OCI-LY3 (cell line): ENCODE measurements around the gene FOXE1.

Experiments used
- CTCF ChIP-seq: fragments of 200-600, 300-600 bp; sonication (generic); IDR thresholded peaks from 2 replicates; pipeline ENCODE4 v1.5.1; 2014; ENCODE audit warnings: antibody characterized with exemption, low read length, low read depth
- EZH2phosphoT487 ChIP-seq: fragments of 200-600 bp; shearing (Covaris generic); IDR thresholded peaks from 2 replicates; pipeline ENCODE4 v1.6.1; 2018; ENCODE audit warnings: antibody characterized with exemption, mixed run types, low read depth

- TF ChIP-seq CTCF (no peak), EZH2phosphoT487 (no peak)
These were observed 8.1 kb downstream of the FOXE1 start for GRCh38 chr9:97861148-97861475.
